Fibroblast of the aortic adventitia (primary cell): ENCODE measurements around the gene ADCY10. TPM values are rescaled to one million over a fixed set of nuclear protein-coding genes. Genes with fewer than 3 reads are reported as not detected.

Experiments
- DNase-seq: peaks from one replicate; pipeline ENCODE4 v3.0.0-alpha.2; 2010; ENCODE audit warnings: low read depth
- H3K4me3 ChIP-seq: 2 replicates; pipeline ENCODE4 v1.5.1; 2011; ENCODE audit warnings: low read depth, mild to moderate bottlenecking, control low read depth, low read length, moderate library complexity
- CTCF ChIP-seq: IDR thresholded peaks from 2 replicates; pipeline ENCODE4 v1.5.1; 2011; ENCODE audit warnings: mild to moderate bottlenecking, low read length, control low read depth, inconsistent platforms; ENCODE audit not compliant: insufficient read depth
- total RNA-seq: library from RNA; depleted of rRNA; stranded (reverse); fragments of >200 nt; gene quantifications from 2 replicates; pipeline ENCODE4 v1.2.3, GENCODE V29; 2012; ENCODE audit warnings: low replicate concordance

The ADCY10 gene
- total RNA-seq, result 0.09 and 0.25 TPM in 2 replicates

DNA sequence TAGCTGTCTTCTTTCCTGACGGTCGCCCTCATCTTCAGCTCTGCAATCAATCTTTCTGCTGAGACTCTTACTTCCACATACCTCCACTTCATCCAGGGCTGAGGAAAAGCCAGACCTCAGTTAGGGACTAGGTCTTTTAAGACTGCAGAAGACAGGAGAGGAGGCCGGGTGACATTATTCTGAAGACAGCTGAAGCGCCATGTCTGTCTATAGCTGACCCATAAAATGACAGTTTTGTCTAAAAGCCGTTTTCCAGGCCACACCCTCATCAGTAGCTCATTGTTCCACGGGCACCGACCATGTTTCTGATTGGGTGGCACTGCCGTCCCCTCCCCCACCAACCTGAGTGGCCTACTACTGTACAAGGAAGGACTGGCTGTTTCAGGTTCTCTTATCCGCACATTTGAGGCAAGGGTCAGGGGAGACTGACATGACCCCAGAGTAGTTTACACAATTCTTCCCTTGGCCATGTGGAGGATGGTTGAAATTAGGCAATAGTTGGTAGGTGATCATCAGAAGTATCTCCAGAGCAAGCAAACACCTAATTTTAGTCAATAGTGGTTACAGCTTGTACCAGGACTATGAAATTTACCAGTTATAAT, at the start of gene ADCY10:
Gene ADCY10, minus strand, starts transcription at position 240 of the 602 bp plus-strand sequence. CDS start 8,994 bp downstream, outside the sequence.
- no peak for DNase-seq
- TF ChIP-seq CTCF, result no peak
- H3K4me3 ChIP-seq, result no peak within 1 kb of the TSS

GRCh38 chr1:167957710-167958109, 43.8 kb upstream of the ADCY10 start:
- no peak for TF ChIP-seq CTCF
- no peak for DNase-seq
- H3K4me3 ChIP-seq, result no peak overlapping the region

DNA sequence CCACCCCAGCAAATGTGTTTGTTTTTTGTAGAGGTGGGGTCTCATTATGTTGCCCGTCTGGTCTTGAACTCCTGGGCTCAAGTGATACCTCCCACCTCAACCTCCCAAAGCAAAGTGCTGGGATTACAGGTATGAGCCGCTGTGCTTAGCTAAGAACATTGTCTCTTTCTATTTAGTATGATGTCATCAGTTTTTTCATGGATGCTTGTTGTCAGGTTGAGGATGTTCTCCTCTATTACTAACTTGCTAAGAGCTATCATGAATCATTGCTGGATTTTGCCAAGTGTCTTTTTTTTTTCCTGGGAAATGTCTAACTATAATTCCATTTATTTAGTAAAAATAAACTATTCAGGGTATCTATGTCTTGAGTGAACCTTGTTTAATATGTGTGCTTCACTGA, 42.0 kb upstream of the ADCY10 start:
- H3K4me3 ChIP-seq, result no peak overlapping the region
- no peak for DNase-seq
- TF ChIP-seq CTCF, result no peak

DNA sequence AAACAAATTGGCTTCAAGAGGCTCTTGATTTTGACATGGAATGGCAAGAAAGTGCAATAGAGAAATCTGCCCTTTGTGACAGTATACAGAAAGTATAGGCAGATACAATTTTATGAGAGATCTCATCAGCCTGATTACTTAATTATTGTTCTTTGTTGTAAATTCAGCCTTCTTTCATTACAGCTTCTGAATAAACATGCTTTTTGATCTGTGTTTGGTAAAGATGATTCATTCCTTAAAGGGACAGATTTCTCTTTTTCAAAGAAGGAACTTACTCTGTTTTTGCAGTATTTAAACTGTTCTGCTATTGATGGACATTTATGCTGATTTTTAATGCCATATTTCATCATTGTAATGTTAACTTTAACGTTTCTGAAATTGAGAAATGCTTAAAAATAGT, 36.6 kb upstream of the ADCY10 start:
- no peak for TF ChIP-seq CTCF
- no peak overlapping the region for H3K4me3 ChIP-seq
- no peak for DNase-seq

DNA sequence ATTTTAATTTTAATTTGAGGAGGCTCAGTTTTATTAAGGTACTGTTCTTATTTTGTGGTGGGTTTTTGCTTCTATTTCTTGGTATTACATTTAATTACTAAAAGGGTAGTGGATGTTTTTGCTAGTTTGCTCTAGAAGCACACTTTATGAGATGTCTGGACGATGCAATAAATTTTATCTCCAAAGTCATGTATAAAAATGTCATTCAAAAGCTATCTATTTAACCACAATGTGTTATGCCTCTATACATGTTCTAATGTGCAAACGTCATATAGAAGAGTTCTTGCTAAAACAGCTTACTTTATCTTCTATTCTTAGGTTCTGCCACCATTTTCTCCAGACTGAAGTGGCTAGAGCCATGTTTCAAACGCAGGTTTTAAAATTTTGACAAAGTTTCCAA, 35.9 kb upstream of the ADCY10 start:
- TF ChIP-seq CTCF, result no peak
- no peak overlapping the region for H3K4me3 ChIP-seq
- no peak for DNase-seq

DNA sequence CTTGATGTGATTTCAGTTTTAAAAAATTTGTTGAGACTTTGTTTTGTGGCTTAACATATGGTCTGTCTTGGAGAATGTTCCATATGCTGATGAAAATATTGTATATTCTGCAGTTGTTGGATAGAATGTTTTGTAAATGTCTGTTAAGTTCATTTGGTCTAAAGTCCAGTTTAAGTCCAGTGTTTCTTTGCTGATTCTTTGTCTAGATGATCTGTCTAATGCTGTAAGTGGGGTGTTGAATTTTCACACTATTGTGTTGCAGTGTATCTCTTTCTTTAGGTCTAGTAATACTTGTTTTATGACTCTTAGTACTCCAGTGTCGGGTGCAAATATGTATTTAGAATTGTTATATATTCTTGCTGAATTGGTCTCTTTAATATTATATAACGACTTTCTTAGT, 33.8 kb upstream of the ADCY10 start:
- no peak for DNase-seq
- no peak overlapping the region for H3K4me3 ChIP-seq
- no peak for TF ChIP-seq CTCF

DNA sequence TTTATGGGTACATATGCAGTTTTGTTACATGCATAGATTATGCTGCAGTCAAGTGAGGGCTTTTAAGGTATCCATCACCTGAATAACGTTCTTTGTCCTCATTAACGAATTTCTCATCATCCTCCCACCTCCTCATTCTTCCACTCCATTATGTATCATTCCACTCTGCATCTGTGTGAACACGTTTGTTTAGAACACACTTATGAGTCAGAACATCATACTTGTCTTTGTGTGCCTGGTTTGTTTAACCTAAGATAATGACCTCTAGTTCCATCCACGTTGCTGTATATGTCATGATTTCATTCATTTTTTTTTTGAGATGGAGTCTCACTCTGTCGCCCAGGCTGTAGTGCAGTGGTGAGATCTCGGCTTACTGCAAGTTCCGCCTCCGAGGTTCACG, 29.6 kb upstream of the ADCY10 start:
- TF ChIP-seq CTCF, result no peak

More for the DNA sequence above, 29.6 kb upstream of the ADCY10 start:
- no peak overlapping the region for H3K4me3 ChIP-seq
- no peak for DNase-seq
